ENCODE results near the gene TTC1. TPM values are rescaled to one million over a fixed set of nuclear protein-coding genes. Genes with fewer than 3 reads are reported as not detected.
"Not testable (repeated sequence)": the region's sequence is repeated elsewhere in the genome, so short reads cannot be mapped to it uniquely, and the experiment has no call there.

Gene TTC1
- total RNA-seq, 2 donors from 2014 or later, result 41.9 to 42.2 TPM

DNA sequence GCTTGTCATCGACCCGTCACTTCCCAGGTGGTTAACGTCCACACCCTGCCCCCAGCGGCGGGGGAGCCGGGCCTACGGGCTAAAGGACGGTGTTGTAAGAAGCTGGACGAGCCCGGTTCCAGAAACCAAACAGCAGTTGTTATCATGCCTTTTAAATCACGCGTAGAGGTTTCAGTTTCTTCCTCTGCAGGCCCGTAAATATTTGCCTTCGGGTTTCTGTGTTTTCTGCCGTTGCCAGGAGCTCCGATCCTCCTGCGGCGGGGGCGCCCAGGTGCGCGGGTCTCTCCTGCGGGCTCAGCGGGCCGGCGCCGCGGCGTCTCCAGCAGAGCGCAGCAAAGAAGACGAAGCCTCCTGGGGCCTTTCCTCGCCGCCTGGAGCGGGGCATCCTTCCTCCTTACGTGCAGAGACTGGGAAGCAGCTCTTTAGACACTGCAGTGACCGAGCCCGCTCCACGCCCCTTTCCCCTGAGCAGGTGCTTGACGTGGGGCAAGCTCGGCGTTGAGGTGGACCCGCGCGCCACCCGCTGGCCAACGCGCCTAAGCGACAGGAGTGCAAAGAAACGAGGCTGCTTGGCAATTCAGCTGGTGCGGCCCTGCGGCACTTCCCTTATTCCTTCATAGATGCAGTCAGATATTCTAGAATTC lies 21.8 kb upstream of the TTC1 start:
- intact Hi-C loops (cut with DNase I), result loop anchor here in 1 of 2 donors (5.0 to 10.0 kb wide), 2 partner anchors 545 to 702 kb away; no protein-coding TSS in a partner anchor

DNA sequence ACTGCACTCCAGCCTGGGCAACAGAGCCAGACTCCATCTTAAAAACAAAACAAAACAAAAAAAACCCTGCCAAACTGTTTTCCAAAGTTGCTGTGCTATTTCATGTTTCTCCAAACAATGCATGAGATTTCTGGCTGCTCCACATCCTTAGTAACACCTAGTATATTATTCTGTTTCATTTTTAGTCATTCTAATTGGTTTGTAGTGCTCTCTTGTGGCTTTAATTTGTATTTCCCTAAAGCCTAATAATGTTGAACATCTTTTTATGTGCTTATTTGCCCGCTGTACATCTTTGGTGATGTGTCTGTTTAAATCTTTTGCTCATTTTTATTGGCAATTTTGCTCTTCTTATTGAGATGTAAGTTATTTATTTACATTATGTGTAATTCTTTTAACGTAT lies 18.4 kb upstream of the TTC1 start:
- DNase-seq (ENCODE audit: low spot score), result no peak
- intact Hi-C loops (cut with DNase I), result no loop called here

More for the DNA sequence above, 21.8 kb upstream of the TTC1 start:
- peak; percentile 89 for DNase-seq (ENCODE audit: low spot score)

DNA sequence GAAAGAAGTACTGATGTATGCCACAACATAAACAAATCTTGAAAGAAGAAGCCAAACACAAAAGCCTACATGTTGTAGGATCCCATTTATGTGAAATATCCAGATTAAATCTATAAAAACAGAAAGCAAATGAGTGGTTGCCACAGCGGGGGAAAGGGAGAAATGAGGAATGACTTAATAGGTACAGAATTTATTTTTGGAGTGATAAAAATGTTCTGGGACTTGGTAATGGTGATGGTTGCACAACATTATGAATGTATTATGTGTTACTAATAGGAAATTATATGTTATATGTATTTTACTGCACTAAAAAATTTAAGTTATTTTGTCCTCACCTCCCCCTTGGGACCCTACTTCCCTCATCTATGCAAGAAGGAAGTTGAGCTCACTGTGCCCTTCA lies 16.4 kb upstream of the TTC1 start:
- intact Hi-C loops (cut with DNase I), result no loop called here
- DNase-seq (ENCODE audit: low spot score), result no peak

DNA sequence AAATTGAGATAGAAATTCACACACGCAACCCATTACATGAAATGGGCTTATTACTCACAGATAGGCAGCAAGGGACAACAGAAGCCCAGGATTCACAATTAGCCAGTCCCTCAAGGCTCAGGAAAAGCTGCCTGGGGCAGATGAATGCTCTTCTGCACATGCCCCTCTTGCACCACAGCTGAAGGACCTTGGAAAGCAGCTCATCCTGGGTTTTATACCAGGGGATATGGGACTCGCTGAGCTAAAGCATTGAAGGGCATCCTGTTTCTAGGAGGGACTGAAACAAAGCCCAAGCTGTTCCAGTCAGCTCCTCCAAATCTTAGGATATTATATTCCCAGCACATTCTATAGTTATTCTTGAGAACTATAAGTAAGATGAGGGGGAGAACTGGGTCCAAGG lies 15.7 kb upstream of the TTC1 start:
- intact Hi-C loops (cut with DNase I), result no loop called here
- no peak for DNase-seq (ENCODE audit: low spot score)

DNA sequence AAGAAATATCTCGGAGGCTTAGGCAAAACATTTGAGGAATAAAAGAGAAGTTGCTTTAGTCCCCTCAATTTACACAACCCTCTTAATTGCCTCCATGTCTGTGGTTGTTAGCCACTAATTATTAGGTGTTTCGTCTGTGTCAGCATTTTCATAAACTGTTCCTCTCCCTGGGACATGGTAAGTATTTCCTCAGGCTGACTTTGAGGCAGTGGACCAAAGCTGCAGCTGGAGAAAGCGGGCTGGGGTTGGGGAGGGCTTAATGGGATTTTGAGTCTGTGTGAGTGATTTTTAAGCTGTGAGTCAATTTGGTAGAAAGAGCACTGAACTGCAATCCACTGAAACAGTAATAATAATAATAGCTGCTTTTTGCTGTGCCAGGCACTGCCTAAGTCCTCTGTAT lies 13.0 kb upstream of the TTC1 start:
- intact Hi-C loops (cut with DNase I), result no loop called here
- DNase-seq (ENCODE audit: low spot score), result no peak

DNA sequence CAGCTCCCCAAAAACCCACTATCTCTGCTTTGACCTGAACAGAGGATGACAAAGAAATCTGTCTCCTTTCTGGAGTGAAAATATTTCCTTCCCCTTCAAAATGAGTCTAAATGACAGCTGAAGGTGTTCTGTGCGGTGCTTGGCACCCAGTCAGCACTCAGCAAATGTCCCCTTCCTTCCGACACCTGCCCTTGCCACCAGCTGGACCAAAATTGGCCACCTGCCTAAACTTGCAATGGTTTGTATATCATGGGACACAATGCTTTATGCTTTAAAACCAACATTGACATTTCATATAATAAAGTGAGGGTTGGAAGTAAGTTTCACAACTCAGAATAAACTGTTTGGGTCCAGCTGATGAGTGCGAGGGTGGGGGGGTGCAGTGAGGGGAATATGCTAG lies 7.5 kb upstream of the TTC1 start:
- DNase-seq (ENCODE audit: low spot score), result no peak
- intact Hi-C loops (cut with DNase I), result no loop called here

DNA sequence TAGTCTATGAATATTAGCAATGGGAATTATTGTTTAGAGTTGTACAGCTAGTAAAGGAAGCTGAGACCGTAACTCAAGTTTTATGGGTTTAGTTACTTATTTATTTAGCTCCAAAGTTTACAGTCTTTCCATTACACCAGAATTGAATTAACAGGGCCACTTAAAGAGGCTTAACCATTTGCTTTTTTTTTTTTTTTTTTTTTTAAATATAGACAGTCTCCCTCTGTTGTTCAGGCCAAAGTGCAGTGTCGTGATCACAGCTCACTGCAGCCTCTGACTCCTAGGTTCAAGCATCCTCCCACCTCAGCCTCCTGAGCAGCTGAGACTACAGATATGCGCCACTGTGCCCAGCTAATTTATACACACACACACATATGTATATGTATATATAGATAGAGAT lies 1.4 kb upstream of the TTC1 start:
- intact Hi-C loops (cut with DNase I), result no loop called here
- no peak for DNase-seq (ENCODE audit: low spot score)

DNA sequence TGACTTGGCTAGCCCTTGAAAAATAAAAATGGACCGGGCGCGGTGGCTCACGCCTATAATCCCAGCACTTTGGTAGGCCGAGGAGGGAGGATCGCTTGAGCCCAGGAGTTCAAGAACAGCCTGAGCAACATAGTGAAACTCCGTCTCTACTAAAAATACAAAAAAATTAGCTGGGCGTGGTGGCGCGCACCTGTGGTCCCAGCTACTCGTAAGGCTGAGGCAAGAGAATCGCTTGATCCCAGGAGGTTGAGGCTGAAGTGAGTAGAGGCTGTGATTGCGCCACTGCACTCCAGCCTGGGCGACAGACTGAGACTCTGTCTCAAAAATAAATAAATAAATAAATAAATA lies 436 bp upstream of the TTC1 start:
- intact Hi-C loops (cut with DNase I); DNase-seq (ENCODE audit: low spot score): not testable (repeated sequence)

DNA sequence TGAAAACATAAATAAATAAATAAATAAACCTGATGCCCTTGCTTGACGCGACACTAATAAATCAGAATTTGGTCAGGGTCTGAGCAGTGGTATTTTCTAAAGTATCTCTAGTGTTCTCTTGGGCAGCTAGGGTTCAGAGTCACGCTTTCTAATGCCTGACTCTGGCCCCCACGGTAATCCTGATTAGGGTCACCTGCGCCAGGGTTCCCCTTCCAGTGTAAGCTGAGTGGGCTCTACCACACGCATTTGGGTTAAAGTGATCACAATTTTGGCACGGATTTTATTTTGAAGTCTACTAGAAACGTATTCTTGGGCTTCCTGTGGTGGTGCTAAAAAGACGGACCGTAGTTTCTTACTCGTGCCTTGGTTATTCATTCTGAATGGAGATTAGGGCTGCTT lies 651 bp downstream of the TTC1 start:
- DNase-seq (ENCODE audit: low spot score), result no peak
- intact Hi-C loops (cut with DNase I), result no loop called here

DNA sequence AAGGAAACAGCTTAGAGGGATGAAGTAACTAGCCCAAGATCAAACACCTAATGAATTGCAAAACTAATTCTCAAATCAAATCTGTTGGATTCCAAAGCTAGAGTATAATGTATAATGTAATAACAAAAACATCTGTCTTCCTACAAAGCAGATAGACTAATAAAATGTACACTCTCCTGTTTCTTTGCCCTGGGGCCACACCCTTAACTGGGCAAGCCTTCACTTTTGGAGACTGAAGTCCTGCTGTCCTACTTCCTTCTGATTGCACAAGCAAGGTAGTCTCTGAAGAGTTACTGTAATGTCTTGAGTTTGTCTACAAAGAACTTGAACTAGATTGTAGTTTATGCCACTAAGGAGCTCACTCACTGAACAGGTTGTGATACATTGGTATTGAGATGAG lies 2.5 kb downstream of the TTC1 start:
- intact Hi-C loops (cut with DNase I), result no loop called here
- DNase-seq (ENCODE audit: low spot score), result no peak

DNA sequence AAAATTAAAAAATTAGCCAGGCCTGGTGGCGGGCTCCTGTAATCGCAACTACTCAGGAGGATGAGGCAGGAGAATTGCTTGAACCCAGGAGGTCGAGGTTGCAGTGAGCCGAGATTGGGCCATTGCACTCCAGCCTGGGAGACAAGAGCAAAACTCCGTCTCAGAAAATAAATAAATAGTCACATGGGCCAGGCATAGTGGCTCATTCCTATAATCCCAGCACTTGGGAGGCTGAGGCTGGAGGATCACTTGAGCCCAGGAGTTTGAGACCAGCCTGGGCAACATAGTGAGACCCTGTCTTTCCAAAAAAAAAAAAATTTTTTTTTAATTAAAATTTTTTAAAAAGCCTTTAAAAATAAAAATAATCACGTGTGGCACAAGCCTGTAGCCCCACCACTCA lies 5.3 kb downstream of the TTC1 start:
- DNase-seq (ENCODE audit: low spot score); intact Hi-C loops (cut with DNase I): not testable (repeated sequence)

DNA sequence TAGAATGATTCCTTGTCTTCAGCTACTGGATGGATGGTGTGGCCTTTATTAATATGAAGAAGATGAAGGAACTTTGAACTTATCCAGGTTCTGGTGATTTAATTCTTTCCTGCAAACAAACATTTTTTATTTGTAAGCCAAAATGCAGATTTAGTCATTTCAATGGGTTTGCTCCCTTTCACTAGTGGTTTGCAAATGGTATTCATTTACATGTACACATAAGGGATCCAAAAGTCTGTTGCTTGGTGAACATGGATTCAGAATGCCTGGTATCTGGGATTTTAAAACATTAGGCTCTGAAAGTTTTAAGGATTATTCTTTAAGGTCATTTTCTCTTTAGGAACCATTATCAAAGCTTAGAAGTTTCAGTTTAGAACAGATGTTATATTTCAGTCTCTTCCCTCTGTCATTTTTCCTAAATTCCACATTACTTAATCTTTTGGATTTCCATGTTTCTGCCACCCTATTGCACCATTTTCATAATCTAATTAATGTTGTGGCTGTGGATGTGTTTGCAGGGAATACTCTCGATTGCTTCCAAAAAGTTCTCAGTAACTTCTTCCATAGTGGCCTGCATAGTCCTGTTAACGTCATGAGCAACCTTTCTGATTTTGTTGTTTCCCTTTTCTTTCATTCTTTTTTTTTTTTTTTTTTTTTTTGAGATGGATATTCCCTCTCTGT lies 10.1 kb downstream of the TTC1 start:
- intact Hi-C loops (cut with DNase I), result no loop called here
- DNase-seq (ENCODE audit: low spot score), result no peak

DNA sequence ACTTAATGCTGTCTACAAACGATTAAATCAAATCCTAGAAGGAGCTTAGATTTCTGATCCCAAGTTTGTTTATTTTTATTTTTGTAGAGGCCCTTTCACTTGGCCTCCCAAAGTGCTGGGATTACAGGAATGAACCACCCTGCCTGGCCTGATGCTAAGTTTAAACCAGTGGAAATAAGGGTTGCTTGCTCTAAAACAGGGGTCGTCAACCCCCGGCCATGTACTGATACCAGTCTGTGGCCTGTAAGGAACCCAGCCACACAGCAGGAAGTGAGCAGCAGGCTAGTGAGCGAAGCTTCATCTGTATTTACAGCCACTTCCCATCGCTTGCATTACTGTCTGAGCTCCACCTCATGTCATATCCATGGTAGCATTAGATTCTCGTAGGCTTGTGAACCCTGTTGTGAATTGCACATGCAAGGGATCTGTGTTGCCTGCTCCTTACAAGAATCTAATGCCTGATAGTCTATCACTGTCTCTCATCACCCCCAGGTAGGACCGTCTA lies 11.4 kb downstream of the TTC1 start:
- no peak for DNase-seq (ENCODE audit: low spot score)
- intact Hi-C loops (cut with DNase I), result loop anchor here (5.0 to 10.0 kb wide), 3 partner anchors 177 to 374 kb away; no protein-coding TSS in a partner anchor

DNA sequence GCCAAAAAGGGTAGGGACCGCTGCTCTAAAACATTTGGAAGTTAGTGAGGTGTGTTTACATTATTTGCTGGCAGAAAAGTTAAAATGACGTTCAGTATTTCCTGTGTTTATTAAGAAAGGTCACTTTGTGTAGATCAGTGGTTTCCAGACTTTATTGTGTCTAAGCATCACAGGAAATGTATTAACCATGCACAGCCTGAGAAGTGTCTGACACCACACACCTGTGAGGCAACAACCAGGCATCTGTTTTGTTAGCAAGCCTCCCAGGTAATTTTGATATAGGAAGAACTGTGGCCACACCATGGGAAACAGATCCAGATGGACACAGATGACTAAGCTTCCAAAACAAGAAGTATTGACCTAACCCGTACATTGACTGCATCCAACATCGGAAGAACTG lies 12.0 kb downstream of the TTC1 start:
- intact Hi-C loops (cut with DNase I), result loop anchor here (5.0 to 10.0 kb wide), 3 partner anchors 176 to 374 kb away; no protein-coding TSS in a partner anchor
- no peak for DNase-seq (ENCODE audit: low spot score)

DNA sequence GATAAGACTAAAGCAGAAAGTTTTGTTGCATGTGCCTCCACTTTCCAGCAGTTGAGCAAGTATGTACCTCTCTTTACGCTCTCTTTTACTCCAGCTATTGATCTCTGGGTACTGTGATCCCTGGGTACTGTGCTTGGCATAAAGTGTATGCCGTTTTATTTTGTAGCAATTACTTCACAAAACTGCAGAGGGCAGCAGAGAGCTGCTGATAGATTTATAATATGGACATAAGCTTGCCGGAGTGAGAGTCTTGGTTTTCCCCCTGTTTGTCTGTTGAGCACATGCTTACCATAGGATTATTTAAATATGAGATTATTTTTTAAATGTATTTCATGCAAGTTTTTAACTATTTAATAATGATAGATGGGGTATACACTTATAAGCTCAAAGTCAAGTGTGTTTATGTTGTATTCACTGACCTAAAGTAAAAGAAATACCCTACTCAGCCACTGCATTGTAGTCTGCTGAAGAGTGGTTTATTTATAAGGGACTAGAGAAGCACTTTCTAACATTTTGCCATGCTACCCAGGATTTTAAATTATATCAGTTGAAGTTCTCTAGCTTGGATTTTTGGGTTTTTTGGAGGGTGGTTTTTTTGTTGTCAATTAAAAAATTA lies 13.0 kb downstream of the TTC1 start:
- no peak for DNase-seq (ENCODE audit: low spot score)
- intact Hi-C loops (cut with DNase I), result loop anchor here (5.0 to 10.0 kb wide), 3 partner anchors 175 to 373 kb away; no protein-coding TSS in a partner anchor

DNA sequence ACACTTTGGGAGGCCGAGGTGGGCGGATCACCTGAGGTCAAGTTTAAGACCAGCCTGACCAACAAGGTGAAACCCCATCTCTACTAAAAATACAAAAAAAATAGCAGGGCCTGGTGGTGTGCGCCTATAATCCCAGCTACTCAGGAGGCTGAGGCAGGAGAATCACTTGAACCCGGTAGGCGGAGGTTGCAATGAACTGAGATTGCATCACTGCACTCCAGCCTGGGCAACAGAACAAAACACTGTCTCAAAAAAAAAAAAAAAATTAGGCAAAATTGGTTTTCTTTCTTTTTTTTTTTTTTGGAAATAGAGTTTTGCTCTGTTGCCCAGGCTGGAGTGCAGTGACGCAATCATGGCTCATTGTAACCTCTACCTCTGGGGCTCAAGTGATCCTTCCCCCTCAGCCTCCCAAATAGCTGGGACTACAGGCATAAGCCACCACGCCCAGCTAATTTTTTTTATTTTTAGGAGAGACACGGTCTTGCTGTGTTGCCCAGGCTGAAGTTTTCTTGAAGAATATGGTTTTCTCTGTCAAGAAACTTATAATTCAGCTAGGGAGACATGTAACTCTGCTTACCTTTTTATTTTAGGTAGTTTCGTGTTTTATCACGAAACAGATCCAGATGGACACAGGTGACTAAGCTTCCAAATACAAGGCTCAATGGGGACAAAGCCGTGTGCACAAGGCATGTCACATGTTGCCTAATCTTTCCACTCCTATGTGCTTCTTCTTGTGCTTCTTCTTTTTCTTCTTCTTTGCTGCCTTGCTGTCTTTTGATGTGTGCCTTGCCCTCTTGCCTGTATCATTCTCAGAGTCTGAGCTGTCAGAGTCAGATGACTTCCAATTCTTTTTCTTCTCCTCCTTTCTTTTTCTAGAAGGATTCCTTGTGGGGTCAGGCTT lies 14.3 kb downstream of the TTC1 start:
- DNase-seq (ENCODE audit: low spot score), result no peak
- intact Hi-C loops (cut with DNase I), result loop anchor here (5.0 to 10.0 kb wide), 3 partner anchors 174 to 372 kb away; no protein-coding TSS in a partner anchor

DNA sequence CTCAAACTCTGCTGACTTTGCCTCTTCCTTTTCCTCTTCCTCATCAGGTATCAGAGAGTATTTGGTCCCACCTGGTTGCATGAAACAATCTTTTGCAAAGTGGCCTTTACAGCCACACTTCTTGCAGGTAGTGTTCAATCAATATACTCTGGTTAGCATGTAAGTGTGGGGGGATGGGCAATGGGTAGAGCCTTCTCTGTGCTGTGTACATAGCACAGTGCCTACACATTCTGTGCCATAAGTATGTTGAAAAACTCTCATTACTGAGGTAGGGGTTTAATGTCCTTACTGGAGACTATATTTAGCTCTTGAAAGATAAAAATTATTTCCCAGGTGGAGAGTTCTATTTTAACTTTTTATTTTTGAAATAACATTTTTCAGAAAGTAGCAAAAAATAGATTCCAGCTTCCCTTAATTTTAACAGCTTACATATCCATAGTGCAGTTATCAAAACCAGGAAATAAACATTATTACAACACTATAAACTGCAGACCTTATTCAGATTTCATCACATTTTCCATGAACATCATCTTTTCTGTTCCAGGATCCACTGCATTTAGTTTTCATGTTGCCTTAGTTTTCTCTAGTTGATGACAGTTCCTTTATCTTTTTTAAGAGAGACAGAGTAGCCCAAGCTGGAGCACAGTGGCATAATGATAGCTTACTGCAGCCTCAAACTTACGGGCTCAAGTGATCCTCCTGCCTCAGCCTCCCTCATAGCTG lies 15.1 kb downstream of the TTC1 start:
- no peak for DNase-seq (ENCODE audit: low spot score)

DNA sequence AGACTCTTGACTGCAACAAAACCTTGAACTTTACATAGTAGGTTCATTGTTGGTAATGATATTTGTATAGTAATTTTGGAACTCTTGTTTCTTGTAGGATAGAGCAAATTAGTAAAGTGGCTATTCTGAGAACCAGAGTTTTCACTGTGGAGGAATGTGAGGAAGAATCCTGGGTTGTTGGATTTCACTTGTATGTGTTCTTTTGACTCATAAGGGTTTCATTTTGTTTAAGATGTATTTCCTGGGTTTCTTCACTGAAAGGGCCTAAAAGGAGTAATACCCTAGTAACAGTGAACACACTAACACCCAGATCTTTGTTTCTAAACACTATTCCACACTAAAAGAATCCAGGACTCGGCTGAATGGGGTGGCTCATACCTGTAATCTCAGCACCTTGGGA lies 20.1 kb downstream of the TTC1 start:
- DNase-seq (ENCODE audit: low spot score), result no peak
- intact Hi-C loops (cut with DNase I), result loop anchor here in 1 of 2 donors (10.0 kb wide), 1 partner anchor 366 kb away; no protein-coding TSS in a partner anchor

More for the DNA sequence above, 15.1 kb downstream of the TTC1 start:
- intact Hi-C loops (cut with DNase I), result loop anchor here (5.0 to 10.0 kb wide), 3 partner anchors 173 to 371 kb away; no protein-coding TSS in a partner anchor
